Measurements from ENCODE around the gene POM121C. TPM values are rescaled to one million over a fixed set of nuclear protein-coding genes. Genes with fewer than 3 reads are reported as not detected.
"Not testable (repeated sequence)": the region's sequence is repeated elsewhere in the genome, so short reads cannot be mapped to it uniquely, and the experiment has no call there.

Gene POM121C
- total and polyA plus RNA-seq, 2 donors (not counting 1 experiment from before 2014, with no cell fraction given), result 27.0 to 78.3 TPM

DNA sequence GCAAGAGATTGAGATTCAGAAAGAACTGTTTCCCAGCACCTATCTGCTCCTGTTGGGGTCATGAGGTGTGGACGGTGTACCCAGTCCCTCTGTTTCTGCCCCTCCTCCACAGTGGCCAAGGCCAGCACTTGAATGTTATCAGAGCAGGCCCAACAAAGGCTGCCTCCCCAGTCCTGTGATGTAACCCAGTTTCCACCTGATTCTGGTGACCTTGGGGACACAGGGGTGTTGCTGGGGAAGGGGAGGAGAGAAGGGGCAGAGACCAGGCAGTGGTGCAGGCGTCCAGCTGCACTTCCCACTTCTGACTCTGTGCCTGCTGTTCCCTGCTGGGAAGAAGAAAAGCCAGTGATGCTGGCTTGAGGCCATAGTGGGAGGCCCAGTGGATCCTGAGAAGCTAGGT, 88.2 kb downstream of the POM121C start:
- H3K27me3 ChIP-seq (replicated peaks in 1 of 4; ENCODE audit: control extremely low read depth in 1 of 4, control insufficient read depth in 3 of 4, insufficient read depth in 4 of 4, low read length in 3 of 4); H3K9ac ChIP-seq (ENCODE audit: low read length); H4K20me1 ChIP-seq (ENCODE audit: control insufficient read depth, insufficient read depth, low read length, poor library complexity, severe bottlenecking); H3K27ac ChIP-seq (ENCODE audit: low read length in 2 of 2); H3K27ac Mint-ChIP-seq; H3K36me3 ChIP-seq (replicated peaks in 1 of 2; ENCODE audit: control extremely low read depth in 1 of 2, control insufficient read depth in 1 of 2, extremely low read depth in 1 of 2, insufficient read depth in 2 of 2, low read length in 1 of 2); intact Hi-C loops (cut with micrococcal nuclease); H3K27me3 Mint-ChIP-seq; H3K4me1 Mint-ChIP-seq; ATAC-seq (ENCODE audit: low read depth); H3K9me3 Mint-ChIP-seq (ENCODE audit: insufficient read depth); H3K4me3 ChIP-seq (ENCODE audit: control extremely low read depth in 1 of 5, extremely low read depth in 1 of 5, insufficient read depth in 1 of 5, low read depth in 2 of 5, low read length in 4 of 5); H2AFZ ChIP-seq (ENCODE audit: insufficient read depth, low read depth, low read length, poor library complexity, severe bottlenecking); H3K79me2 ChIP-seq (ENCODE audit: control insufficient read depth, insufficient read depth, low read length); CTCF ChIA-PET; H3K9me3 ChIP-seq (ENCODE audit: control extremely low read depth in 1 of 3, control insufficient read depth in 2 of 3, insufficient read depth in 1 of 3, low read length in 2 of 3); DNase-seq; H3K4me1 ChIP-seq (ENCODE audit: control insufficient read depth in 2 of 2, insufficient read depth in 2 of 2, low read length in 2 of 2); POLR2A ChIA-PET; H3K4me2 ChIP-seq (replicated peaks; ENCODE audit: low read depth, low read length, poor library complexity, severe bottlenecking); H3K4me3 Mint-ChIP-seq: not testable (repeated sequence)
- WGBS (ENCODE audit: insufficient coverage), result no CpG with 5 or more reads among the region's 2 CpGs

- H3K27me3 ChIP-seq (replicated peaks in 1 of 4; ENCODE audit: control extremely low read depth in 1 of 4, control insufficient read depth in 3 of 4, insufficient read depth in 4 of 4, low read length in 3 of 4); CTCF ChIA-PET; H3K4me2 ChIP-seq (replicated peaks; ENCODE audit: low read depth, low read length, poor library complexity, severe bottlenecking); H3K4me3 Mint-ChIP-seq; H3K4me3 ChIP-seq (ENCODE audit: control extremely low read depth in 1 of 5, extremely low read depth in 1 of 5, insufficient read depth in 1 of 5, low read depth in 2 of 5, low read length in 4 of 5); H3K9me3 ChIP-seq (ENCODE audit: control extremely low read depth in 1 of 3, control insufficient read depth in 2 of 3, insufficient read depth in 1 of 3, low read length in 2 of 3); H3K4me1 ChIP-seq (ENCODE audit: control insufficient read depth in 2 of 2, insufficient read depth in 2 of 2, low read length in 2 of 2); H3K27ac Mint-ChIP-seq; DNase-seq; H3K27me3 Mint-ChIP-seq; H2AFZ ChIP-seq (ENCODE audit: insufficient read depth, low read depth, low read length, poor library complexity, severe bottlenecking); H3K36me3 ChIP-seq (replicated peaks in 1 of 2; ENCODE audit: control extremely low read depth in 1 of 2, control insufficient read depth in 1 of 2, extremely low read depth in 1 of 2, insufficient read depth in 2 of 2, low read length in 1 of 2); H3K27ac ChIP-seq (ENCODE audit: low read length in 2 of 2); ATAC-seq (ENCODE audit: low read depth); H3K9me3 Mint-ChIP-seq (ENCODE audit: insufficient read depth); H3K4me1 Mint-ChIP-seq; intact Hi-C loops (cut with micrococcal nuclease); H3K9ac ChIP-seq (ENCODE audit: low read length); POLR2A ChIA-PET; H3K79me2 ChIP-seq (ENCODE audit: control insufficient read depth, insufficient read depth, low read length); H4K20me1 ChIP-seq (ENCODE audit: control insufficient read depth, insufficient read depth, low read length, poor library complexity, severe bottlenecking): not testable (repeated sequence)
- no CpG with 5 or more reads among the region's 34 CpGs for WGBS (ENCODE audit: insufficient coverage)
Observed at GRCh38 chr7:75395329-75395728, 90.8 kb downstream of the POM121C start, which contains the start of gene TRIM73. Gene TRIM73 (plus strand): TSS chr7:75395629. CDS start chr7:75398934, 3,305 bp downstream.

- H3K4me1 Mint-ChIP-seq; H3K9ac ChIP-seq (ENCODE audit: low read length); H4K20me1 ChIP-seq (ENCODE audit: control insufficient read depth, insufficient read depth, low read length, poor library complexity, severe bottlenecking); H2AFZ ChIP-seq (ENCODE audit: insufficient read depth, low read depth, low read length, poor library complexity, severe bottlenecking); H3K9me3 Mint-ChIP-seq (ENCODE audit: insufficient read depth); H3K4me3 Mint-ChIP-seq; H3K4me3 ChIP-seq (ENCODE audit: control extremely low read depth in 1 of 5, extremely low read depth in 1 of 5, insufficient read depth in 1 of 5, low read depth in 2 of 5, low read length in 4 of 5); H3K27me3 Mint-ChIP-seq; H3K27ac ChIP-seq (ENCODE audit: low read length in 2 of 2); ATAC-seq (ENCODE audit: low read depth); H3K9me3 ChIP-seq (ENCODE audit: control extremely low read depth in 1 of 3, control insufficient read depth in 2 of 3, insufficient read depth in 1 of 3, low read length in 2 of 3); H3K36me3 ChIP-seq (replicated peaks in 1 of 2; ENCODE audit: control extremely low read depth in 1 of 2, control insufficient read depth in 1 of 2, extremely low read depth in 1 of 2, insufficient read depth in 2 of 2, low read length in 1 of 2); DNase-seq; H3K4me1 ChIP-seq (ENCODE audit: control insufficient read depth in 2 of 2, insufficient read depth in 2 of 2, low read length in 2 of 2); POLR2A ChIA-PET; CTCF ChIA-PET; H3K27me3 ChIP-seq (replicated peaks in 1 of 4; ENCODE audit: control extremely low read depth in 1 of 4, control insufficient read depth in 3 of 4, insufficient read depth in 4 of 4, low read length in 3 of 4); intact Hi-C loops (cut with micrococcal nuclease); H3K4me2 ChIP-seq (replicated peaks; ENCODE audit: low read depth, low read length, poor library complexity, severe bottlenecking); H3K79me2 ChIP-seq (ENCODE audit: control insufficient read depth, insufficient read depth, low read length); H3K27ac Mint-ChIP-seq: not testable (repeated sequence)
- WGBS (ENCODE audit: insufficient coverage), result no CpG with 5 or more reads among the region's 6 CpGs
Observed at GRCh38 chr7:75393194-75393593, 92.9 kb downstream of the POM121C start.

DNA sequence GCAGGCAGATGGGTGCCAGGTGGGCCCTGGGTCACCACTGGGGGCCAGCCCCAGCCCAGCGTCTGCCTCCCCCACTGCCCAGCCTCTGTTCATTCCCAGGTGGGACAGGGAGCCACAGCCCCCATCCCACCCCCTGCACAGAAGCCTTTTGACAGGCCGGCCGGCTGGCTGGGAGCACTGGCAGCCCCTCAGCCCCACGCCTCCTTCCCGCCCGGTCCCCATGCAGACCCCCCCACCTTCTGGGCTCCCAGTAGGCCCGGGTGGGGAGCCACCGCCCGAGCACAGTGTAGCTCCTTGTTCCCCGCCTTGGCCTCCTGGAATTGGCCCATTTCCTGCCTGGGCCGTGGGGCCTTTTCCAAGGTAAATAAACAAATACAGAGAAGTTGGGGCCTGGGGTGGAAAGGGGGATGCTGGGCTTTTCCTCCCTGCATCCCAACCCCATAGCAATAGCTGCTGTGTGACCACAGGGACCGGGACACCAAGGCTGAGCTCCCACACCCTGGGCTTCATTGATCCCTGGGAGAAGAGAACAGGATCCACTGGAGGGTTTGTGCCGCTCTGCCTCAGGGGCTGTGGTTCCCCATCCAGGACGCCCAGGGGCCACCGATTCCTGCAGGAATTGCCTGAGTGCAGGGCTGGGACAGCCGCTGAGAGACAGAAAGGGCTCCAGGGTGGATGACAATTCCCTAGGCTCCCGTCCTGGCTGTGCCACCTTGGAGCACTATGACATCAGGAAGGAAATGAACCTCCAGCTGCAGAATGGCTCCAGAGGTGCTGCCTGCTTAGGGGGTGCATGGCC, 111.4 kb downstream of the POM121C start:
- H3K9ac ChIP-seq (ENCODE audit: low read length); H3K79me2 ChIP-seq (ENCODE audit: control insufficient read depth, insufficient read depth, low read length); H2AFZ ChIP-seq (ENCODE audit: insufficient read depth, low read depth, low read length, poor library complexity, severe bottlenecking); H3K36me3 ChIP-seq (replicated peaks in 1 of 2; ENCODE audit: control extremely low read depth in 1 of 2, control insufficient read depth in 1 of 2, extremely low read depth in 1 of 2, insufficient read depth in 2 of 2, low read length in 1 of 2); H3K4me1 Mint-ChIP-seq; H3K4me3 ChIP-seq (ENCODE audit: control extremely low read depth in 1 of 5, extremely low read depth in 1 of 5, insufficient read depth in 1 of 5, low read depth in 2 of 5, low read length in 4 of 5); H3K27me3 Mint-ChIP-seq; H3K27ac Mint-ChIP-seq; ATAC-seq (ENCODE audit: low read depth); H3K4me3 Mint-ChIP-seq; H3K9me3 ChIP-seq (ENCODE audit: control extremely low read depth in 1 of 3, control insufficient read depth in 2 of 3, insufficient read depth in 1 of 3, low read length in 2 of 3); intact Hi-C loops (cut with micrococcal nuclease); H3K4me2 ChIP-seq (replicated peaks; ENCODE audit: low read depth, low read length, poor library complexity, severe bottlenecking); H3K4me1 ChIP-seq (ENCODE audit: control insufficient read depth in 2 of 2, insufficient read depth in 2 of 2, low read length in 2 of 2); POLR2A ChIA-PET; H3K9me3 Mint-ChIP-seq (ENCODE audit: insufficient read depth); DNase-seq; H4K20me1 ChIP-seq (ENCODE audit: control insufficient read depth, insufficient read depth, low read length, poor library complexity, severe bottlenecking); CTCF ChIA-PET; H3K27ac ChIP-seq (ENCODE audit: low read length in 2 of 2); H3K27me3 ChIP-seq (replicated peaks in 1 of 4; ENCODE audit: control extremely low read depth in 1 of 4, control insufficient read depth in 3 of 4, insufficient read depth in 4 of 4, low read length in 3 of 4): not testable (repeated sequence)
- no CpG with 5 or more reads among the region's 17 CpGs for WGBS (ENCODE audit: insufficient coverage)
